Activated CD4-positive, alpha-beta T cell treated with anti-CD3 and anti-CD28 coated beads, Interleukin-2, amount 10 ng/mL, durations not matched to agents 7 days and 5 days (primary cell): ENCODE data around the gene HDAC8. TPM values are rescaled to one million over a fixed set of nuclear protein-coding genes. Genes with fewer than 3 reads are reported as not detected.

ENCODE experiments used
- CTCF ChIA-PET: fragments of 350-600 bp; sonication (Branson Sonifier 250); formaldehyde crosslinking; loops from one replicate; lab custom pipeline; 2021; ENCODE audit warnings: antibody characterized with exemption; lab: Charles Lee
- POLR2A ChIA-PET: fragments of 350-600 bp; sonication (Branson Sonifier 250); formaldehyde crosslinking; loops from one replicate; lab custom pipeline; 2021; ENCODE audit warnings: antibody characterized with exemption; lab: Charles Lee
- DNase-seq: peaks from one replicate; pipeline ENCODE4 v3.0.0-alpha.2; 2020
- H3K27ac Mint-ChIP-seq: one replicate; pipeline ENCODE4 v1.8.0; 2021; ENCODE audit warnings: mild to moderate bottlenecking, moderate library complexity, mixed read lengths
- H3K27me3 Mint-ChIP-seq: one replicate; pipeline ENCODE4 v1.8.0; 2021; ENCODE audit warnings: mixed read lengths
- H3K36me3 Mint-ChIP-seq: one replicate; pipeline ENCODE4 v1.8.0; 2021; ENCODE audit warnings: low read depth, mixed read lengths
- H3K4me1 Mint-ChIP-seq: one replicate; pipeline ENCODE4 v1.8.0; 2021; ENCODE audit warnings: mixed read lengths
- H3K4me3 Mint-ChIP-seq: one replicate; pipeline ENCODE4 v1.8.0; 2021; ENCODE audit warnings: mild to moderate bottlenecking, moderate library complexity, mixed read lengths
- H3K9me3 Mint-ChIP-seq: one replicate; pipeline ENCODE4 v1.8.0; 2021; ENCODE audit warnings: mixed read lengths
- total RNA-seq, 2 experiments: library from RNA; stranded (reverse); gene quantifications; one replicate each; pipeline ENCODE4 v1.2.3, GENCODE V29; 2021

Gene HDAC8
- total RNA-seq, 2 experiments from 2014 or later: 22.2 to 24.6 TPM

GRCh38 chrX:72376124-72376523, 196.5 kb downstream of the HDAC8 start:
- DNase-seq: no peak
- H3K4me1 Mint-ChIP-seq: no peaks in the 10 kb centered on the region
- H3K4me3 Mint-ChIP-seq: no peak overlapping the region
- ChIA-PET CTCF (no interaction called here), POLR2A (no interaction called here)
- no peaks in the 10 kb centered on the region for H3K36me3 Mint-ChIP-seq
- no peak overlapping the region for H3K27ac Mint-ChIP-seq
- H3K27me3 Mint-ChIP-seq: no peaks in the 10 kb centered on the region
- no peaks in the 10 kb centered on the region for H3K9me3 Mint-ChIP-seq

- Mint-ChIP-seq H3K27ac (no peak overlapping the region), H3K36me3 (no peaks in the 10 kb centered on the region), H3K4me1 (no peaks in the 10 kb centered on the region), H3K4me3 (no peak overlapping the region), H3K27me3 (no peaks in the 10 kb centered on the region), H3K9me3 (no peaks in the 10 kb centered on the region)
- DNase-seq: no peak
- ChIA-PET POLR2A (no interaction called here), CTCF (interaction anchor here (0.6 kb wide), 1 partner anchor 11 kb away, joined by 3 read pairs; no protein-coding TSS in a partner anchor)
These were observed 199.5 kb downstream of the HDAC8 start for GRCh38 chrX:72373136-72373535.

DNA sequence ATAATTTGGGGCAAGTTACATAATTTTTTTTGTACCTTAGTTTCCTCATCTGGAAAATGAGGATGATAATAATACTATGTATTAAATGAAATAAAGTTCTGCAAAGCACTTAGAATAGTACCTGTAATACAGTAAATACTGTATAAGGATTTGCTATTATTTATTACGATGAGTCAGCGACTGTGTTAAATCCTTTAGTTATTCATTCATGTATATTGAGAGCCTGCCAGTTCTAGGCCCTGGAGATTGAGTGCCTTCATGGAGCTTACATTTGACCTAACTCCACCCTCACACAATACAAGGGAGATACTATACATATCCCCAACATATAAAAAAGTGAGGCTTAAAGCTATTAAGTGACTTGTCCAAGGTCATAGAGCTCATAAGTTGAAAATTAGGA, 199.9 kb downstream of the HDAC8 start:
- CTCF ChIA-PET: interaction anchor here (0.6 kb wide), 1 partner anchor 11 kb away, joined by 3 read pairs; no protein-coding TSS in a partner anchor
- H3K36me3 Mint-ChIP-seq: no peaks in the 10 kb centered on the region
- no peaks in the 10 kb centered on the region for H3K4me1 Mint-ChIP-seq
- no peak for DNase-seq
- no peak overlapping the region for H3K27ac Mint-ChIP-seq
- no peak overlapping the region for H3K4me3 Mint-ChIP-seq
- H3K9me3 Mint-ChIP-seq: no peaks in the 10 kb centered on the region
- H3K27me3 Mint-ChIP-seq: no peaks in the 10 kb centered on the region
- POLR2A ChIA-PET: interaction anchor here (0.5 kb wide), 1 partner anchor 16 kb away, joined by 5 read pairs; no protein-coding TSS in a partner anchor

DNA sequence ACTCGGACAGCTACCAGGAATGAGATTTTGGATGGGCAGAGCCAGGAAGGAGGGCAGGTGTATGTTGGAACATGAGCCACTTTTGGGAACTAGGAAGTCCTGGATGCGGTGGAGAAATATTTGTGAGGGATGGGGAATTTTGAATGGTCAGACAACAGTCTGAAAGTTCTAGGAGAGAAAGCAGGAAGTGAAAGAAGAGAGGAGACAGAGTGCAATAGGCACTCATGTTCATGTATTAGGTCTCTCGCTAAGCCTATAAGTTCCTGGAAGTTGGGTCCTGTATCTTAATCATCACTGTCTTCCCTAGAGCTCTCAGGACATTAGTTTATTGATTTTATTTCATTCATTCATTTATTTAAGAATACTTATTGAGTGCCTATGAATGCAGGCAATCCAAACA, 201.2 kb downstream of the HDAC8 start:
- CTCF ChIA-PET: no interaction called here
- H3K9me3 Mint-ChIP-seq: no peaks in the 10 kb centered on the region
- POLR2A ChIA-PET: no interaction called here
- no peaks in the 10 kb centered on the region for H3K27me3 Mint-ChIP-seq
- no peak for DNase-seq
- no peak overlapping the region for H3K27ac Mint-ChIP-seq
- no peaks in the 10 kb centered on the region for H3K36me3 Mint-ChIP-seq
- H3K4me1 Mint-ChIP-seq: no peaks in the 10 kb centered on the region
- no peak overlapping the region for H3K4me3 Mint-ChIP-seq

DNA sequence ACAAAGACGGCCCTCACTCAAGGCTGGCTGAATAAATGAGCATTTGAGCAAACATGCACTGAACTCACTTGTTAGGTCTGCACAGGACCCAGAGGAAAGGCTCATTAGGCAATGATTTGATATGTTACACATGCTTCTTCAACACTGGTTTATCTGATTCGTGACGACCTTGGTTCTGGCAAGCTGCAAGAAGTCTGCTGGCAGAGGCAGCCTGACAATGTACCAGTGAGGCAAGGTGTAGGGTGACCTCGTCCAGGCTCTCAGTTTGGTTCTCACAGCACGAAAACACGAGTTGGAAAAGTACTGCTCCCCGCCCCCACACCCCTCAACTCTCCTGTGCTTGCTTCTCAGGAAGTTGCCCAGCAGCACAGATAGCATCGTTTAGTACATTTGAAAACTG, 203.8 kb downstream of the HDAC8 start:
- no peak overlapping the region for H3K4me3 Mint-ChIP-seq
- H3K9me3 Mint-ChIP-seq: no peaks in the 10 kb centered on the region
- DNase-seq: no peak
- no peaks in the 10 kb centered on the region for H3K36me3 Mint-ChIP-seq
- ChIA-PET POLR2A (no interaction called here), CTCF (interaction anchor here (0.7 kb wide), 1 partner anchor 39 kb away, joined by 4 read pairs; no protein-coding TSS in a partner anchor)
- H3K27me3 Mint-ChIP-seq: no peaks in the 10 kb centered on the region
- no peaks in the 10 kb centered on the region for H3K4me1 Mint-ChIP-seq
- no peak overlapping the region for H3K27ac Mint-ChIP-seq

DNA sequence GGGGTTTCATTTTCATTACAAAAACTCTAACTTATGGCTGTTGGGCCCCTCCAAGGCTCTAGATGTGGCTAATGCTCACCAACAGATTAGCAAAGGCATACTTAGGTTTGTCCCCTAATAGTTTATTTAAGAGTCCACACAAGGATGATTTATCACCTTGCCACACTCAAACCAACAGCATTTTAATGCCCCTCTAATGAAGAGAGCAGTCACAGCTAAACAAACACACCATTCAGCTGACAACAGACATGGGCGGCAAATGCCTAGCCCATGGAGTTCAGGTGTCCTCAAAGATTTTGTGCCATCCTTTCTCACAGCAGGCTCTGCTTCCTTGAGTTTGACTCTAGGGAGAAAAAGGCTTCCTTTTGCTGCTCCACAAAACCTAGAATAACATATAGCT, 205.1 kb downstream of the HDAC8 start:
- H3K4me3 Mint-ChIP-seq: no peak overlapping the region
- CTCF ChIA-PET: no interaction called here
- no peaks in the 10 kb centered on the region for H3K9me3 Mint-ChIP-seq
- H3K27me3 Mint-ChIP-seq: no peaks in the 10 kb centered on the region
- POLR2A ChIA-PET: no interaction called here
- H3K27ac Mint-ChIP-seq: no peak overlapping the region
- no peaks in the 10 kb centered on the region for H3K4me1 Mint-ChIP-seq
- DNase-seq: no peak
- H3K36me3 Mint-ChIP-seq: no peaks in the 10 kb centered on the region

DNA sequence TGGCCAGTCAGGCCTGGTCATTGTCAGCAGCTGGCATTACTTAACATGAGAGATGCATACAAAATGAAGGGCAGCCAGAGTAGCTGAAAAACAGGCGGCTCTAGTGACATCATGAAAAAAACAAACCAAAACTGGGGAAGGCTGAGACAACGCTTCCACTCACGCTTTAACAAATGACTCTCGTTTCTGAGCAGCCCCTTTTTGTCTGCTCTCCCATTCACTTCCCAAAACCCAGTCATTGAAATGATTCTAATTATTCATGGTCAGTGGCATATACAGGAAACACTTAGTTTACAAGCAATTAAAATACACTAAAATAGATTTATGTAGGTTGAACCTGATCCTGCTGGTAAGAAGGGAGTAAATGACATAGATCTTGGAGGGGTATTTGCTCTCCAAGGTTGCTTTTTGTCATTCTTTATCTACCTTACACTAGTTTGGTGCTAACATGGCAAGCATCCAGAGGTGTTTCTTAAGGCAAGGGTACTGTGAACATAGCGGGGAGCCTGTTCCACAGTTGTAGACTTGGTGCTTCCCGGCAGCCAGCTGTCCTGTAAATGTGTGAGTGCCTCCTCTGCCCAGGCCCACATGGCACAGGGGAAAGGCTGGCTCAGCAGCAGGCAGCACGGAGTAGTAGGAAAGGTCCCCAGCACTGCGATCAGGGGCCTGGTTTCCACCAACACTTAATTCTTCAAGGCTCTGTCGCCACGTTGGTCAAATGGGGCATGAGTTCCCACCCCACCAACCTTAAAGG, 205.8 kb downstream of the HDAC8 start:
- no peaks in the 10 kb centered on the region for H3K9me3 Mint-ChIP-seq
- no peak overlapping the region for H3K27ac Mint-ChIP-seq
- no peak overlapping the region for H3K4me3 Mint-ChIP-seq
- DNase-seq: no peak
- H3K4me1 Mint-ChIP-seq: no peaks in the 10 kb centered on the region
- H3K36me3 Mint-ChIP-seq: no peaks in the 10 kb centered on the region
- no peaks in the 10 kb centered on the region for H3K27me3 Mint-ChIP-seq
- CTCF ChIA-PET: no interaction called here
- POLR2A ChIA-PET: no interaction called here

- H3K4me3 Mint-ChIP-seq: no peak overlapping the region
- H3K4me1 Mint-ChIP-seq: no peaks in the 10 kb centered on the region
- H3K9me3 Mint-ChIP-seq: no peaks in the 10 kb centered on the region
- CTCF ChIA-PET: no interaction called here
- no peaks in the 10 kb centered on the region for H3K27me3 Mint-ChIP-seq
- POLR2A ChIA-PET: no interaction called here
- no peak for DNase-seq
- no peak overlapping the region for H3K27ac Mint-ChIP-seq
- H3K36me3 Mint-ChIP-seq: no peaks in the 10 kb centered on the region
These were observed 206.5 kb downstream of the HDAC8 start for GRCh38 chrX:72366178-72366577.

DNA sequence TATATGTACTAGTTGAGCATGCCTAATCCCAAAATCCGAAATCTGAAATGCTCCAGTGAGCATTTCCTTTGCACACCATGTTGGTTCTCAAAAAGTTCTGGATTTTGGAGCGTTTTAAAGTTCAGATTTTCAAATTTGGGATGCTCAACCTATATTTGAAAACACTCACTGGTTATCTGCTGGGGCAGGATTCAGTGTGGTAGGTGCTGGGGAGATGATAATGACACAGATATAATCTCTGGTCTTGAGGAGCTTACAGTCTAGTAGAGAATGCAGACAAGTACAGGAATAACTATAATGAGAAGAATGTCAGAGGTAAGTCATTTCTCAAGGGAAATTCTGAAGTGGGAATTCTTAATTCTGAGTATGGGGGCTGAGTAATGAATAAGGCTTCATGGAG, 207.5 kb downstream of the HDAC8 start:
- POLR2A ChIA-PET: no interaction called here
- no peaks in the 10 kb centered on the region for H3K4me1 Mint-ChIP-seq
- CTCF ChIA-PET: no interaction called here
- DNase-seq: no peak
- no peak overlapping the region for H3K27ac Mint-ChIP-seq
- H3K4me3 Mint-ChIP-seq: no peak overlapping the region
- no peaks in the 10 kb centered on the region for H3K36me3 Mint-ChIP-seq
- no peaks in the 10 kb centered on the region for H3K9me3 Mint-ChIP-seq
- no peaks in the 10 kb centered on the region for H3K27me3 Mint-ChIP-seq

GRCh38 chrX:72360326-72360725, 212.3 kb downstream of the HDAC8 start:
- no peaks in the 10 kb centered on the region for H3K9me3 Mint-ChIP-seq
- no peak overlapping the region for H3K27ac Mint-ChIP-seq
- H3K27me3 Mint-ChIP-seq: no peaks in the 10 kb centered on the region
- no peaks in the 10 kb centered on the region for H3K4me1 Mint-ChIP-seq
- H3K36me3 Mint-ChIP-seq: no peaks in the 10 kb centered on the region
- H3K4me3 Mint-ChIP-seq: no peak overlapping the region
- ChIA-PET POLR2A (no interaction called here), CTCF (no interaction called here)
- no peak for DNase-seq

- no peak overlapping the region for H3K27ac Mint-ChIP-seq
- no peaks in the 10 kb centered on the region for H3K36me3 Mint-ChIP-seq
- no peaks in the 10 kb centered on the region for H3K27me3 Mint-ChIP-seq
- CTCF ChIA-PET: no interaction called here
- POLR2A ChIA-PET: no interaction called here
- DNase-seq: no peak
- no peak overlapping the region for H3K4me3 Mint-ChIP-seq
- no peaks in the 10 kb centered on the region for H3K4me1 Mint-ChIP-seq
- H3K9me3 Mint-ChIP-seq: no peaks in the 10 kb centered on the region
These were observed 214.3 kb downstream of the HDAC8 start for GRCh38 chrX:72358313-72358712.

DNA sequence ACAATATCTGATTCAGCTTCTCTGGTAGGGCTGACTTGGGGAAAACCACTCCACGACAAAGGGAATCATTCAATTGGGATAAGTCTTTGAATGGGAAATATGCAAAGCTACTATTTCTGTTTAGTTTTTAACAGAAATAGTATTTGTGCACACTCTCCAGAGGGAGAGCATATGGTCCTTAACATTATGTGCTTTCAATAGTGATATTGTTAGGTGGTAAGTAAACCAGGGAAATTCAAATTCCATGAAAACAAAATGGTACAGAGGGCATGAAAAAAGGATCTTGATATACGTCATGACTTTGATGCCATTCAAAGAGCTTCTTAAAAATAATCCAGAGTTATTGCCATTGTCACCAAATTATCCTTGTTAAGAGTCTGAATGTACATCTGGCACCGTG, 219.9 kb downstream of the HDAC8 start:
- POLR2A ChIA-PET: interaction anchor here (0.6 kb wide), 1 partner anchor 17 kb away, joined by 3 read pairs; no protein-coding TSS in a partner anchor

GRCh38 chrX:72351606-72352334, 220.9 kb downstream of the HDAC8 start:
- H3K27me3 Mint-ChIP-seq: no peaks in the 10 kb centered on the region
- DNase-seq: no peak
- H3K36me3 Mint-ChIP-seq: peaks cover 17% of the 10 kb centered on the region
- H3K4me1 Mint-ChIP-seq: peaks cover 12% of the 10 kb centered on the region
- no peak overlapping the region for H3K4me3 Mint-ChIP-seq
- H3K27ac Mint-ChIP-seq: no peak overlapping the region
- H3K9me3 Mint-ChIP-seq: no peaks in the 10 kb centered on the region
- ChIA-PET CTCF (interaction anchor here (0.9 kb wide), 1 partner anchor 10 kb away, joined by 3 read pairs; no protein-coding TSS in a partner anchor), POLR2A (no interaction called here)

More for the DNA sequence above, 219.9 kb downstream of the HDAC8 start:
- CTCF ChIA-PET: interaction anchor here (0.8 to 1.2 kb wide), 3 partner anchors 9 to 11 kb away, joined by 3 to 4 read pairs (median 3); no protein-coding TSS in a partner anchor
- H3K9me3 Mint-ChIP-seq: no peaks in the 10 kb centered on the region
- no peak for DNase-seq
- H3K27me3 Mint-ChIP-seq: no peaks in the 10 kb centered on the region
- peaks cover 12% of the 10 kb centered on the region for H3K4me1 Mint-ChIP-seq
- no peak overlapping the region for H3K4me3 Mint-ChIP-seq
- H3K36me3 Mint-ChIP-seq: peaks cover 17% of the 10 kb centered on the region
- no peak overlapping the region for H3K27ac Mint-ChIP-seq
